GM23248 (cell line): ENCODE data around the gene AHR.

Source experiments
- EZH2 ChIP-seq: fragments of 200-600 bp; sonication (generic); IDR thresholded peaks from 2 replicates; pipeline ENCODE4 v1.6.1; 2018; ENCODE audit warnings: antibody characterized with exemption, mild to moderate bottlenecking; ENCODE audit not compliant: insufficient read depth, poor library complexity, severe bottlenecking
- EZH2phosphoT487 ChIP-seq: fragments of 200-600 bp; sonication (generic); IDR thresholded peaks from 2 replicates; pipeline ENCODE4 v1.6.1; 2018; ENCODE audit warnings: antibody characterized with exemption, moderate library complexity, mild to moderate bottlenecking, low read depth; ENCODE audit not compliant: insufficient read depth

- no peak for TF ChIP-seq EZH2
- TF ChIP-seq EZH2phosphoT487, result no peak
Observed at GRCh38 chr7:17311194-17311593, 12.7 kb downstream of the AHR start.
